A673 (cell line): ENCODE data around the gene NT5C1B. TPM values are rescaled to one million over a fixed set of nuclear protein-coding genes. Genes with fewer than 3 reads are reported as not detected.
"Not testable (repeated sequence)": the region's sequence is repeated elsewhere in the genome, so short reads cannot be mapped to it uniquely, and the experiment has no call there.

ENCODE experiments used
- Bru-seq: library from RNA; stranded (reverse); fragments of 400-500 nt; gene quantifications from one replicate; lab custom pipeline; 2021; lab: Mats Ljungman, UMichigan
- BruChase-seq, 2 experiments: library from RNA; stranded (reverse); fragments of 400-500 nt; gene quantifications; one replicate each; lab custom pipeline; 2021; lab: Mats Ljungman, UMichigan
- BruUV-seq: library from RNA; stranded (reverse); fragments of 400-500 nt; replicated peaks from 2 replicates; lab custom pipeline; 2021; lab: Mats Ljungman, UMichigan
- CTCF ChIA-PET: fragments of 300-600 bp; sonication (Branson Sonifier 250); formaldehyde crosslinking; loops from one replicate; lab custom pipeline; 2022; ENCODE audit warnings: antibody characterized with exemption; lab: Charles Lee
- POLR2A ChIA-PET: fragments of 300-600 bp; sonication (Branson Sonifier 250); formaldehyde crosslinking; loops from one replicate; lab custom pipeline; 2022; ENCODE audit warnings: antibody characterized with exemption; ENCODE audit not compliant: low non-redundant PET; lab: Charles Lee
- DNase-seq: peaks from one replicate; pipeline ENCODE4 v3.0.0-alpha.2; 2015; ENCODE audit warnings: low spot score
- H3K27ac ChIP-seq: fragments of 200-600 bp; sonication (generic); 2 replicates; pipeline ENCODE4 v1.5.1; 2016; ENCODE audit warnings: mixed run types, low read depth, mild to moderate bottlenecking, mixed read lengths, antibody characterized with exemption, low read length; ENCODE audit not compliant: poor library complexity, severe bottlenecking
- H3K27me3 ChIP-seq: fragments of 200-600 bp; sonication (generic); replicated peaks from 2 replicates; pipeline ENCODE4 v1.6.1; 2017; ENCODE audit warnings: mixed run types, low read depth, mild to moderate bottlenecking, mixed read lengths, antibody characterized with exemption, low read length; ENCODE audit not compliant: insufficient read depth, poor library complexity
- H3K36me3 ChIP-seq: fragments of 200-600 bp; sonication (generic); 2 replicates; pipeline ENCODE4 v1.6.1; 2016; ENCODE audit warnings: mixed run types, mild to moderate bottlenecking, mixed read lengths, antibody characterized with exemption, low read length; ENCODE audit not compliant: insufficient read depth, poor library complexity, severe bottlenecking
- H3K4me1 ChIP-seq: fragments of 200-600 bp; sonication (generic); 2 replicates; pipeline ENCODE4 v1.6.1; 2017; ENCODE audit warnings: mixed run types, mild to moderate bottlenecking, mixed read lengths, antibody characterized with exemption, low read length; ENCODE audit not compliant: insufficient read depth, poor library complexity, severe bottlenecking
- H3K4me3 ChIP-seq: fragments of 200-600 bp; sonication (generic); 2 replicates; pipeline ENCODE4 v1.5.1; 2016; ENCODE audit warnings: low read depth, mixed run types, mild to moderate bottlenecking, mixed read lengths, low read length; ENCODE audit not compliant: poor library complexity, severe bottlenecking
- H3K9me3 ChIP-seq: fragments of 200-600 bp; sonication (generic); 2 replicates; pipeline ENCODE4 v1.6.1; 2016; ENCODE audit warnings: mixed run types, low read depth, mild to moderate bottlenecking, mixed read lengths, antibody characterized with exemption, low read length; ENCODE audit not compliant: poor library complexity, severe bottlenecking
- CTCF ChIP-seq: fragments of 300-800, 200-600 bp; sonication (generic); conservative IDR thresholded peaks from 2 replicates; pipeline ENCODE4 v1.5.1; 2017; ENCODE audit warnings: low read depth, mild to moderate bottlenecking, antibody characterized with exemption, low read length, moderate library complexity, mixed read lengths
- EZH2 ChIP-seq: fragments of 200-600 bp; sonication (generic); IDR thresholded peaks from 2 replicates; pipeline ENCODE4 v1.6.1; 2017; ENCODE audit warnings: borderline replicate concordance, low read depth, mild to moderate bottlenecking, mixed read lengths, antibody characterized with exemption, low read length; ENCODE audit not compliant: poor library complexity, severe bottlenecking
- intact Hi-C: fragments of 100-400 bp; cut with micrococcal nuclease; formaldehyde crosslinking; loops from one replicate; pipeline ENCODE4 v1.10.0; 2022; ENCODE audit not compliant: unreplicated experiment
- long read RNA-seq: library from polyadenylated mRNA; stranded (forward); transcript quantifications from one replicate; pipeline ENCODE4 v2.0.0, GENCODE V29; 2022
- total RNA-seq: library from RNA; stranded (reverse); gene quantifications from 2 replicates; pipeline ENCODE4 v1.2.3, GENCODE V29; 2021

Gene NT5C1B
- total RNA-seq (not detected in 2 replicates), Bru-seq, nascent RNA (not detected), BruChase-seq, experiment 1, labeled RNA remaining after a 2-hour chase (not detected), BruChase-seq, experiment 2, labeled RNA remaining after a 6-hour chase (not detected)
- long read RNA-seq = 0 reads

- no peak for DNase-seq
- POLR2A ChIA-PET = no interaction called here
- BruUV-seq = no TSS peak
- Histone ChIP-seq H3K4me3 (no peak within 1 kb of the TSS), H3K4me1 (peaks cover 10% of the 10 kb centered on the region), H3K9me3 (no peaks in the 10 kb centered on the region), H3K36me3 (no peaks in the 10 kb centered on the region), H3K27me3 (no peaks in the 10 kb centered on the region), H3K27ac (no peak within 1 kb of the TSS)
- CTCF ChIA-PET = no interaction called here
- intact Hi-C loops = no loop called here
- TF ChIP-seq EZH2 (no peak), CTCF (no peak)
These were observed at the start of gene NT5C1B for GRCh38 chr2:18589354-18589753. Gene NT5C1B (minus strand): TSS chr2:18589569. CDS start chr2:18589468, 101 bp downstream.

DNA sequence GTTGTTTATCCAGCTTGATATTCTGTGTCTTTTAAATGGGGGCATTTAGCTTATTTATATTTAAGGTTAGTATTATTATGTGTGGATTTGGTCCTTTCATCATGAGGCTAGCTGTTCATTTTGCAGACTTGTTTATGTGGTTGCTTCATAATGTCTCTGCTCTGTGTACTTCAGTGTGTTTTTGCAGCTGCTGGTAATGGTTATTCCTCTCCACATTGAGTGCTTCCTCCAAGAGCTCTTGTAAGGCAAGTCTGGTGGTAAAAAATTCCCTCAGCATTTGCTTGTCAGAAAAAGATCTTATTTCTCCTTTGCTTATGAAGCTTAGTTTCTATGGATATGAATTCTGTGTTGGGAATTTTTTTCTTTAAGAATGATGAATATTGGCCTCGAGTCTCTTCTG, 47.8 kb upstream of the NT5C1B start:
- ChIA-PET POLR2A (no interaction called here), CTCF (no interaction called here)
- DNase-seq = no peak
- Histone ChIP-seq H3K27me3 (no peaks in the 10 kb centered on the region), H3K9me3 (peaks cover 5% of the 10 kb centered on the region), H3K27ac (no peak overlapping the region), H3K36me3 (no peaks in the 10 kb centered on the region), H3K4me1 (no peaks in the 10 kb centered on the region), H3K4me3 (no peak overlapping the region)
- no peak for TF ChIP-seq EZH2
- TF ChIP-seq CTCF = no peak
- no TSS peak for BruUV-seq
- intact Hi-C loops = no loop called here

GRCh38 chr2:18632699-18633098, 43.3 kb upstream of the NT5C1B start:
- H3K4me3 ChIP-seq, CTCF ChIA-PET, H3K27me3 ChIP-seq, intact Hi-C loops, H3K27ac ChIP-seq, H3K4me1 ChIP-seq, DNase-seq, POLR2A ChIA-PET, H3K9me3 ChIP-seq, BruUV-seq, H3K36me3 ChIP-seq: not testable (repeated sequence)

DNA sequence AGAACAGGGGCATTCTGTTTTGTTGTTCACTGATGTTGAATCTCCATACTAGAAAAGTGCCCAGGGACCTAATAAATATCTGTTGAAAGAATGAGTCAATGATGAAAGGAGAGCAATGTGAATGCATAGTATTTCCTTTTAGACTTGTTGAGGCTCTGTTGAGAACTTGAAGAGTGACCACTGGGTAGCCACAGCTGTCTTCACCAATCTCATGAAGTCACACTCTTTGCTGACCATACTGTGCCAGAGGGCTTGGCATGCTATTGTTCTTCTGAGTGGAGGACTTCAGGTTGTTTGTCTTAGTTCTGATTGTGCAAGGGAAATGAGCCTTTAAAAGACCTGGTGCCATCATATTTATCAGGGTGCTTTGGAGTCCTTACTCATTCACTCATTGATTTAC, 41.6 kb upstream of the NT5C1B start:
- intact Hi-C loops = no loop called here
- H3K27ac ChIP-seq = no peak overlapping the region
- no peak for DNase-seq
- CTCF ChIA-PET = no interaction called here
- H3K27me3 ChIP-seq = peaks cover 3% of the 10 kb centered on the region
- no peak overlapping the region for H3K4me3 ChIP-seq
- no peak for TF ChIP-seq CTCF
- no peak for TF ChIP-seq EZH2
- H3K4me1 ChIP-seq = no peaks in the 10 kb centered on the region
- peaks cover under 1% of the 10 kb centered on the region for H3K9me3 ChIP-seq
- no TSS peak for BruUV-seq
- H3K36me3 ChIP-seq = no peaks in the 10 kb centered on the region
- POLR2A ChIA-PET = no interaction called here
